ENCODE measurements around the gene RASGRF2.

The RASGRF2 gene

GRCh38 chr5:80956272-80956671, 3.9 kb upstream of the RASGRF2 start:
- Histone ChIP-seq H3K27me3 (peaks cover 52% of the 10 kb centered on the region), H3K4me3 (ENCODE audit: low read depth, low read length) (no peak overlapping the region; the same call in 1 of the 2 replicates), H3K9me3 (no peaks in the 10 kb centered on the region), H3K4me1 (no peaks in the 10 kb centered on the region), H3K36me3 (no peaks in the 10 kb centered on the region)
- DNase-seq: no peak
- TF ChIP-seq CTCF (IDR thresholded peaks at IDR 0.05; ENCODE audit: low read depth, low read length): no peak

GRCh38 chr5:80957031-80957761, 3.0 kb upstream of the RASGRF2 start:
- Histone ChIP-seq H3K4me3 (ENCODE audit: low read depth, low read length) (no peak overlapping the region), H3K27me3 (peaks cover 61% of the 10 kb centered on the region), H3K36me3 (no peaks in the 10 kb centered on the region), H3K4me1 (no peaks in the 10 kb centered on the region), H3K9me3 (no peaks in the 10 kb centered on the region)
- TF ChIP-seq CTCF (IDR thresholded peaks at IDR 0.05; ENCODE audit: low read depth, low read length): no peak
- no peak for DNase-seq

GRCh38 chr5:80958616-80959015, 1.5 kb upstream of the RASGRF2 start:
- no peak for TF ChIP-seq CTCF (IDR thresholded peaks at IDR 0.05; ENCODE audit: low read depth, low read length)
- Histone ChIP-seq H3K9me3 (no peaks in the 10 kb centered on the region), H3K4me1 (no peaks in the 10 kb centered on the region), H3K27me3 (peaks cover 75% of the 10 kb centered on the region), H3K4me3 (ENCODE audit: low read depth, low read length) (no peak overlapping the region), H3K36me3 (no peaks in the 10 kb centered on the region)
- no peak for DNase-seq

- H3K27me3 ChIP-seq: peaks cover 78% of the 10 kb centered on the region
- no peak for TF ChIP-seq CTCF (IDR thresholded peaks at IDR 0.05; ENCODE audit: low read depth, low read length)
- no peak for DNase-seq
- no peaks in the 10 kb centered on the region for H3K4me1 ChIP-seq
- no peaks in the 10 kb centered on the region for H3K36me3 ChIP-seq
- no peaks in the 10 kb centered on the region for H3K9me3 ChIP-seq
- no peak overlapping the region for H3K4me3 ChIP-seq (ENCODE audit: low read depth, low read length)
Observed at GRCh38 chr5:80959138-80959537, 1.0 kb upstream of the RASGRF2 start.

GRCh38 chr5:80960531-80961375, 590 bp downstream of the RASGRF2 start:
- peak; percentile 19 for DNase-seq

More at GRCh38 chr5:80960531-80961375, 590 bp downstream of the RASGRF2 start:
- TF ChIP-seq CTCF (IDR thresholded peaks at IDR 0.05; ENCODE audit: low read depth, low read length): no peak
- H3K4me1 ChIP-seq: no peaks in the 10 kb centered on the region
- H3K27me3 ChIP-seq: peaks cover 79% of the 10 kb centered on the region
- no peaks in the 10 kb centered on the region for H3K36me3 ChIP-seq
- H3K4me3 ChIP-seq (ENCODE audit: low read depth, low read length): peak overlapping the region; percentile 20; the same call in 1 of the 2 replicates
- H3K9me3 ChIP-seq: no peaks in the 10 kb centered on the region
